SH-SY5Y (cell line): ENCODE data around the gene PTPN4.

Experiments
- GATA2 ChIP-seq: IDR thresholded peaks from 2 replicates; pipeline ENCODE4 v1.6.1; 2011; ENCODE audit warnings: mild to moderate bottlenecking, low read depth, low read length
- GATA3 ChIP-seq: IDR thresholded peaks from 2 replicates; pipeline ENCODE4 v1.6.1; 2011; ENCODE audit warnings: low read depth, mild to moderate bottlenecking, low read length, moderate library complexity

DNA sequence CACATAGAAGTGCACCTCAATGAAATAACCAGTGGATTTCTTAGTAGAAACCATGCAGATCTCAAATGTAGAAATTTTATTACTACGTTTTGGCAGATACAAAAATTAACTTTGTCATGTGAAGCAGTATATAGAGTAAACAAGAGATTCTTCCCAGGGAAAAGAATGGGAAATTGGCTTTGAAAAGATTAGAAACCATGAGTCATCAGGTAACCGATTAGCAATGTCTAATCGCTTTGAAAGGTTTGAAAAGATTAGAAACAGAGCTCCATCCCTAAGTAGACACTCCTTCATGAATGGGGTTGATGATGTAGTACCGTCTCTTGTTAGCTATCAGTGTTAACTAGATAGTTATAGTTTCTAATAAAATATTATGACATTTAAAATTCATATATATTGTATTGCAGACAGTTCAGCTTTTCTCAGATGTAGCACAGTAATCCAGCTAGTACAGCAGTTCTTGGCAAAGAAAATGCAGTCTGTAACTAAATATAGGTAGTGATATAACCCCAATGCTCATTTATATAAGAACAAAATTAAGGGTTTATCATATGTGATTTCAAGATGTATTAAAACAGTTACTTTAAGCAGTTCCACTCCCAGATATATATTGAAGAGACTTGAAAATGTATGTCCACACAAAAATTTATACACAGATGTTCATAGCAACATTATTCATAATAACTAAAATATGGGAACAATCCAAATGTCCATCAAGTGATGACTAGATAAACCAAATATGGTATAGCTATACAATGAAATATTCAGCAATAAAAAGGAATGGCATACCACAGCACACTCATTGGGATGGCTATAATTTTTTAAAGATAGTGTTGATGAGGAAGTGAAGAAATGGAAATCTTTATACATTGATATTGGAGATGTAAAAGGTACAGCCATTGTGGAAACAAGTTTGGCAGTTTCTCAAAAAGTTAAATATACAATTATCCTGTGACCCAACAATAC is 113.9 kb downstream of the PTPN4 start:
- TF ChIP-seq GATA2 (no peak), GATA3 (no peak)
